ENCODE results near the gene DPF3. TPM values are rescaled to one million over a fixed set of nuclear protein-coding genes. Genes with fewer than 3 reads are reported as not detected.

The DPF3 gene
- total RNA-seq, 1 donor from 2014 or later, result 1.1 TPM

DNA sequence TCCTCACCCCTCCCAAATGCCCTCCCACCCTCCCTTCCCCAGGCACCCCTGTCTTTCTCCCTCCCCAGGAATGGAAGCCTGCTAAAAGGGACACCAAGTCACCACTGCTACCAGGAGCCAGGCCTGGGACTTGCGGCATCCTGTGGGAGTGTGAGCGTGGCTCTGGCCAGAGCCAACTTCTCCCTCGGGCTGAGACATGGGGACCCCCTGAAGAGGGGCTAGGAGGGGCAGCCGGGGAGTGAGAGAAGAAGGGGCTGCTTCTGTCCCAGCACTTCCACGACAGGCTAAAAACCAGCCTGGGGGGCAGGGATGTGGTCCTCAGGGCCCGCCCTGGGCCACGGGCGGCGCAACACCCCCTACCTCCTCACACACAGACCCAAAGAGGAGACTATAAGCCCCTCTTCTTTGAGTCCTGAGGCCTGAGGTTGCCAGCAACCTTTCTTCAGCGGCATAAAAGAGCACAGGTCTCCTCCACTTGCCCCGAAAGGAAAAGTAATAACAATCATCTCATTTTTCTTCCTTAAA is 278.9 kb downstream of the DPF3 start:
- Mint-ChIP-seq H3K36me3 (ENCODE audit: low read depth) (no peaks in the 10 kb centered on the region), H3K4me1 (ENCODE audit: low read depth) (peaks cover 49% of the 10 kb centered on the region), H3K4me3 (ENCODE audit: unreplicated experiment) (no peak overlapping the region), H3K9me3 (ENCODE audit: low read depth) (no peaks in the 10 kb centered on the region), H3K27ac (ENCODE audit: unreplicated experiment) (peak overlapping the region; percentile 72), H3K27me3 (ENCODE audit: low read depth) (no peaks in the 10 kb centered on the region)
- DNase-seq (ENCODE audit: low spot score), result no peak
- TF ChIP-seq, protein P1, sequence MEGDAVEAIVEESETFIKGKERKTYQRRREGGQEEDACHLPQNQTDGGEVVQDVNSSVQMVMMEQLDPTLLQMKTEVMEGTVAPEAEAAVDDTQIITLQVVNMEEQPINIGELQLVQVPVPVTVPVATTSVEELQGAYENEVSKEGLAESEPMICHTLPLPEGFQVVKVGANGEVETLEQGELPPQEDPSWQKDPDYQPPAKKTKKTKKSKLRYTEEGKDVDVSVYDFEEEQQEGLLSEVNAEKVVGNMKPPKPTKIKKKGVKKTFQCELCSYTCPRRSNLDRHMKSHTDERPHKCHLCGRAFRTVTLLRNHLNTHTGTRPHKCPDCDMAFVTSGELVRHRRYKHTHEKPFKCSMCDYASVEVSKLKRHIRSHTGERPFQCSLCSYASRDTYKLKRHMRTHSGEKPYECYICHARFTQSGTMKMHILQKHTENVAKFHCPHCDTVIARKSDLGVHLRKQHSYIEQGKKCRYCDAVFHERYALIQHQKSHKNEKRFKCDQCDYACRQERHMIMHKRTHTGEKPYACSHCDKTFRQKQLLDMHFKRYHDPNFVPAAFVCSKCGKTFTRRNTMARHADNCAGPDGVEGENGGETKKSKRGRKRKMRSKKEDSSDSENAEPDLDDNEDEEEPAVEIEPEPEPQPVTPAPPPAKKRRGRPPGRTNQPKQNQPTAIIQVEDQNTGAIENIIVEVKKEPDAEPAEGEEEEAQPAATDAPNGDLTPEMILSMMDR (IDR thresholded peaks at IDR 0.05), result no peak

DNA sequence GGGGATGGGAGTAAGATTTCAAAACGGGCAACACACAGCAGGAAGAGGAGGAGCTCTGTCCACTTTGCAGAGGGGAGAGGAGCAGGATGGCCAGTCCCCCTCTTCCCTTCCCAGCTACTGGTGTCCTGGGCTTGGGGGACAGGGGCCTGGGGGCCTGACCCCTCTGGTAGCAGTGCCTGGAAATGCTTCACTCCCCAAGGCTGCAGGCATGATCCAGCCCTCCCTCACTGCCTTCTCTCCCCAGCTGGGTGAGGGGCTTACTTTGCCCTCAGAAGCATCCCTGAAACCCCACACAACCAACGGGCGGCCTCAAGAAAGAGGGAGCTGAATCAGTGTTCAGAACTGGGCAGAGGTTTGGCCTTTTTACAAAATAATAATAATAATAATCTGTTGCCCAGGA is 279.5 kb downstream of the DPF3 start:
- Mint-ChIP-seq H3K36me3 (ENCODE audit: low read depth) (no peaks in the 10 kb centered on the region), H3K4me3 (ENCODE audit: unreplicated experiment) (no peak overlapping the region), H3K4me1 (ENCODE audit: low read depth) (peaks cover 47% of the 10 kb centered on the region), H3K27ac (ENCODE audit: unreplicated experiment) (no peak overlapping the region), H3K9me3 (ENCODE audit: low read depth) (no peaks in the 10 kb centered on the region), H3K27me3 (ENCODE audit: low read depth) (no peaks in the 10 kb centered on the region)
- TF ChIP-seq, protein P1 (IDR thresholded peaks at IDR 0.05), result no peak
- DNase-seq (ENCODE audit: low spot score), result no peak

DNA sequence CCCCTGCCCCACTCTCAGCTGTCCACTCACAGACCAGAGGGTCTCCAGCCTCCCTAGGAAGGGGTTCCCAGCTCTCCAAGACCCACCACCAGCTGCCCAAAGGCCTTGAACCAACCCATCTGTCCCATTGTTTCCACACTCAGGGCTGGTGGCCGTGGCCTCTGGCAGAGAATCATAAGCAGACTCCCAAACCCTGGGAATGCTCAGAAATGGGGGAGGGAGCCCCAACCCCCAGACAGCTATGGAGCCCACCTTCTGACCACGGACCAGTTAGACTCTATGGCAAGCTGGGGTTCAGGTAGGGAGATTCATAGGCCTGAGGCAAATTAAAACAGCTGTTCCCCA is 280.0 kb downstream of the DPF3 start:
- Mint-ChIP-seq H3K4me1 (ENCODE audit: low read depth) (peaks cover 48% of the 10 kb centered on the region), H3K27ac (ENCODE audit: unreplicated experiment) (no peak overlapping the region), H3K9me3 (ENCODE audit: low read depth) (no peaks in the 10 kb centered on the region), H3K4me3 (ENCODE audit: unreplicated experiment) (no peak overlapping the region), H3K27me3 (ENCODE audit: low read depth) (no peaks in the 10 kb centered on the region), H3K36me3 (ENCODE audit: low read depth) (no peaks in the 10 kb centered on the region)
- no peak for DNase-seq (ENCODE audit: low spot score)
- TF ChIP-seq, protein P1 (IDR thresholded peaks at IDR 0.05), result no peak

DNA sequence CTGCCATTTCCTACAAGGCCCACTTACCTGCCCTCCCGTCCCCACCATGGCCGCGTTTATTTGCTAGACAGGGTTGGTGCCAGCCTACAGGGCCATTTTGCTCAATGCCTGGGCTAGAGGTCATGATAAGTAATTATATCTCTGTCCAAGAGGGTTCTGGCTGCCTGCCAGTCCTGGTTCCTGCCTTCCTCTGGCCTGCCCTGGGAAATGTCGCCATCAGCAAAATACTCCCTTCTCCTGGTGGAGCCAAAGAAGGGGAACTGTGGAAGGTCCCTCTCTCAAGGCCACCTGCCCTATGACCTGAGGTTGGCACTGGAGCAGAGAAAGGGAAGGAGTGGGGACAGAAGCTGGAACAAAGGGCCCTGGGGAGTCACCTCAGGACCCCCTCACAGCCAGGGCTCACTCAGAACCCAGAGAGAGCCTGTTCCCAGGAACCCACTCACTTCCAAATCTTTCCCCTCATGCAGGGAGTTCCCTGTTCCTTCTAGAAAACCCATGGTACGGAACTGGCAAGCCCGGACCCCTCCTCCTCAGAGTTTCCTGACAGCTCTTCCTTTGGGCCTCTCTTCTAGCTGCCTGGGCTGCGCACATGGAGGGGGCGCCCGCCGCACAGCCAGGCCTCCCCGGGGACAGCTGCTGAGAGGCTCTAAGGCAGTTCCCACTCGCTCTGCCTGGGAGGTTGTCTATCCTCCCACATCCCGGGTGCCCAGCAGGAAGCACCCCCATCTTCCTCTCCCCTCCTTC is 280.5 kb downstream of the DPF3 start:
- no peak for DNase-seq (ENCODE audit: low spot score)
- Mint-ChIP-seq H3K4me1 (ENCODE audit: low read depth) (peaks cover 50% of the 10 kb centered on the region), H3K27me3 (ENCODE audit: low read depth) (no peaks in the 10 kb centered on the region), H3K9me3 (ENCODE audit: low read depth) (no peaks in the 10 kb centered on the region), H3K4me3 (ENCODE audit: unreplicated experiment) (no peak overlapping the region), H3K27ac (ENCODE audit: unreplicated experiment) (no peak overlapping the region), H3K36me3 (ENCODE audit: low read depth) (no peaks in the 10 kb centered on the region)
- TF ChIP-seq, protein P1 (IDR thresholded peaks at IDR 0.05), result no peak

DNA sequence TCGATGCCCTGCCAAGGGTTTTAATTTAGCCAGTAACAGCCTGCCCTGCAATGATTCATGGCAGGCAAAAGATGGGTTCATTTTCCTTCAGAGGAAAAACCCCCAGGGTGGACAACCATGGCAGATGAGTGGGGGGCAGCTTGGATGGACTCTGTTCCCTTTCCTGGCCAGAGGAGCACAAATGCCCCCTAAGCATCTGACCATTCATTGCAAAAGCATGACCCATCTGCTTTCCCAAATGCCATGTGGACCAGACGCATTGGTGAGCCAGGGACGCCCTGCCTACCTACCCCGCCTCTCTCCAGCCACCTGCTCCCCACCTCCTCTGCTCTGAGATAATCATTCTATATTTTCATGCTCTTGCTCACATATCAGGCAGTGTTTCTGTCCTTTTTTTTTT is 281.9 kb downstream of the DPF3 start:
- TF ChIP-seq, protein P1 (IDR thresholded peaks at IDR 0.05), result no peak
- H3K9me3 Mint-ChIP-seq (ENCODE audit: low read depth), result no peaks in the 10 kb centered on the region
- H3K27me3 Mint-ChIP-seq (ENCODE audit: low read depth), result no peaks in the 10 kb centered on the region
- no peak for DNase-seq (ENCODE audit: low spot score)
- no peak overlapping the region for H3K4me3 Mint-ChIP-seq (ENCODE audit: unreplicated experiment)
- H3K4me1 Mint-ChIP-seq (ENCODE audit: low read depth), result peaks cover 49% of the 10 kb centered on the region
- H3K27ac Mint-ChIP-seq (ENCODE audit: unreplicated experiment), result no peak overlapping the region
- H3K36me3 Mint-ChIP-seq (ENCODE audit: low read depth), result no peaks in the 10 kb centered on the region
